ENCODE data around the gene YEATS4. TPM values are rescaled to one million over a fixed set of nuclear protein-coding genes. Genes with fewer than 3 reads are reported as not detected.
A peak's percentile ranks its signal among the peaks of the same experiment; 100 is the strongest.

The YEATS4 gene
- total and polyA plus RNA-seq, 4 donors = 9.9 to 23.8 (median 15.5) TPM

GRCh38 chr12:69331519-69331908 is 28.0 kb upstream of the YEATS4 start:
- Histone ChIP-seq H3K27ac (ENCODE audit: low read depth in 1 of 2, low read length in 2 of 2) (peak overlapping the region; percentile 65 to 88), H3K9ac (ENCODE audit: low read depth in 1 of 2, low read length in 2 of 2) (peak overlapping the region; percentile 83 to 86), H3K4me1 (ENCODE audit: control insufficient read depth in 4 of 4, insufficient read depth in 4 of 4, low read length in 3 of 4) (peaks cover 0 to 37% (median 14%) of the 10 kb centered on the region in 4 donors), H3K9me3 (ENCODE audit: control insufficient read depth in 4 of 4, low read length in 3 of 4) (no peaks in the 10 kb centered on the region), H3K4me3 (ENCODE audit: low read depth in 1 of 3, low read length in 3 of 3) (peak overlapping the region; percentile 51 to 70 (median 69)), H3K36me3 (ENCODE audit: control insufficient read depth in 4 of 4, insufficient read depth in 3 of 4, low read depth in 1 of 4, low read length in 3 of 4) (no peaks in the 10 kb centered on the region), H3K27me3 (ENCODE audit: control insufficient read depth in 4 of 4, insufficient read depth in 4 of 4, low read length in 3 of 4) (no peaks in the 10 kb centered on the region)
- TF ChIP-seq TAF1 (conservative IDR thresholded peaks at IDR 0.05) (no peak), ATF3 (IDR thresholded peaks at IDR 0.05) (no peak), SP1 (IDR thresholded peaks at IDR 0.05) (peak; percentile 33), FOXA2 (IDR thresholded peaks at IDR 0.05) (no peak), YY1 (IDR thresholded peaks at IDR 0.05) (peak; percentile 9), RAD21 (IDR thresholded peaks at IDR 0.05) (no peak), RXRA (IDR thresholded peaks at IDR 0.05) (peak in 1 of 2 donors; percentile 78), GABPA (IDR thresholded peaks at IDR 0.05 in 1 of 2, conservative IDR thresholded peaks at IDR 0.05 in 1 of 2) (no peak), HNF4A (conservative IDR thresholded peaks at IDR 0.05) (peak in 1 of 2 donors; percentile 24)
- TF ChIP-seq, protein P1, sequence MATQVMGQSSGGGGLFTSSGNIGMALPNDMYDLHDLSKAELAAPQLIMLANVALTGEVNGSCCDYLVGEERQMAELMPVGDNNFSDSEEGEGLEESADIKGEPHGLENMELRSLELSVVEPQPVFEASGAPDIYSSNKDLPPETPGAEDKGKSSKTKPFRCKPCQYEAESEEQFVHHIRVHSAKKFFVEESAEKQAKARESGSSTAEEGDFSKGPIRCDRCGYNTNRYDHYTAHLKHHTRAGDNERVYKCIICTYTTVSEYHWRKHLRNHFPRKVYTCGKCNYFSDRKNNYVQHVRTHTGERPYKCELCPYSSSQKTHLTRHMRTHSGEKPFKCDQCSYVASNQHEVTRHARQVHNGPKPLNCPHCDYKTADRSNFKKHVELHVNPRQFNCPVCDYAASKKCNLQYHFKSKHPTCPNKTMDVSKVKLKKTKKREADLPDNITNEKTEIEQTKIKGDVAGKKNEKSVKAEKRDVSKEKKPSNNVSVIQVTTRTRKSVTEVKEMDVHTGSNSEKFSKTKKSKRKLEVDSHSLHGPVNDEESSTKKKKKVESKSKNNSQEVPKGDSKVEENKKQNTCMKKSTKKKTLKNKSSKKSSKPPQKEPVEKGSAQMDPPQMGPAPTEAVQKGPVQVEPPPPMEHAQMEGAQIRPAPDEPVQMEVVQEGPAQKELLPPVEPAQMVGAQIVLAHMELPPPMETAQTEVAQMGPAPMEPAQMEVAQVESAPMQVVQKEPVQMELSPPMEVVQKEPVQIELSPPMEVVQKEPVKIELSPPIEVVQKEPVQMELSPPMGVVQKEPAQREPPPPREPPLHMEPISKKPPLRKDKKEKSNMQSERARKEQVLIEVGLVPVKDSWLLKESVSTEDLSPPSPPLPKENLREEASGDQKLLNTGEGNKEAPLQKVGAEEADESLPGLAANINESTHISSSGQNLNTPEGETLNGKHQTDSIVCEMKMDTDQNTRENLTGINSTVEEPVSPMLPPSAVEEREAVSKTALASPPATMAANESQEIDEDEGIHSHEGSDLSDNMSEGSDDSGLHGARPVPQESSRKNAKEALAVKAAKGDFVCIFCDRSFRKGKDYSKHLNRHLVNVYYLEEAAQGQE (IDR thresholded peaks at IDR 0.05) = no peak
- TF ChIP-seq, protein P2, sequence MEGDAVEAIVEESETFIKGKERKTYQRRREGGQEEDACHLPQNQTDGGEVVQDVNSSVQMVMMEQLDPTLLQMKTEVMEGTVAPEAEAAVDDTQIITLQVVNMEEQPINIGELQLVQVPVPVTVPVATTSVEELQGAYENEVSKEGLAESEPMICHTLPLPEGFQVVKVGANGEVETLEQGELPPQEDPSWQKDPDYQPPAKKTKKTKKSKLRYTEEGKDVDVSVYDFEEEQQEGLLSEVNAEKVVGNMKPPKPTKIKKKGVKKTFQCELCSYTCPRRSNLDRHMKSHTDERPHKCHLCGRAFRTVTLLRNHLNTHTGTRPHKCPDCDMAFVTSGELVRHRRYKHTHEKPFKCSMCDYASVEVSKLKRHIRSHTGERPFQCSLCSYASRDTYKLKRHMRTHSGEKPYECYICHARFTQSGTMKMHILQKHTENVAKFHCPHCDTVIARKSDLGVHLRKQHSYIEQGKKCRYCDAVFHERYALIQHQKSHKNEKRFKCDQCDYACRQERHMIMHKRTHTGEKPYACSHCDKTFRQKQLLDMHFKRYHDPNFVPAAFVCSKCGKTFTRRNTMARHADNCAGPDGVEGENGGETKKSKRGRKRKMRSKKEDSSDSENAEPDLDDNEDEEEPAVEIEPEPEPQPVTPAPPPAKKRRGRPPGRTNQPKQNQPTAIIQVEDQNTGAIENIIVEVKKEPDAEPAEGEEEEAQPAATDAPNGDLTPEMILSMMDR (IDR thresholded peaks at IDR 0.05; ENCODE audit: low read depth, low read length, missing input control) = no peak
- TF ChIP-seq, protein P3, sequence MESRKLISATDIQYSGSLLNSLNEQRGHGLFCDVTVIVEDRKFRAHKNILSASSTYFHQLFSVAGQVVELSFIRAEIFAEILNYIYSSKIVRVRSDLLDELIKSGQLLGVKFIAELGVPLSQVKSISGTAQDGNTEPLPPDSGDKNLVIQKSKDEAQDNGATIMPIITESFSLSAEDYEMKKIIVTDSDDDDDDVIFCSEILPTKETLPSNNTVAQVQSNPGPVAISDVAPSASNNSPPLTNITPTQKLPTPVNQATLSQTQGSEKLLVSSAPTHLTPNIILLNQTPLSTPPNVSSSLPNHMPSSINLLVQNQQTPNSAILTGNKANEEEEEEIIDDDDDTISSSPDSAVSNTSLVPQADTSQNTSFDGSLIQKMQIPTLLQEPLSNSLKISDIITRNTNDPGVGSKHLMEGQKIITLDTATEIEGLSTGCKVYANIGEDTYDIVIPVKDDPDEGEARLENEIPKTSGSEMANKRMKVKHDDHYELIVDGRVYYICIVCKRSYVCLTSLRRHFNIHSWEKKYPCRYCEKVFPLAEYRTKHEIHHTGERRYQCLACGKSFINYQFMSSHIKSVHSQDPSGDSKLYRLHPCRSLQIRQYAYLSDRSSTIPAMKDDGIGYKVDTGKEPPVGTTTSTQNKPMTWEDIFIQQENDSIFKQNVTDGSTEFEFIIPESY (IDR thresholded peaks at IDR 0.05) = no peak
- no peak for DNase-seq (ENCODE audit: low spot score)
- 7% methylated on average over 7 of the region's 7 CpGs for WGBS

DNA sequence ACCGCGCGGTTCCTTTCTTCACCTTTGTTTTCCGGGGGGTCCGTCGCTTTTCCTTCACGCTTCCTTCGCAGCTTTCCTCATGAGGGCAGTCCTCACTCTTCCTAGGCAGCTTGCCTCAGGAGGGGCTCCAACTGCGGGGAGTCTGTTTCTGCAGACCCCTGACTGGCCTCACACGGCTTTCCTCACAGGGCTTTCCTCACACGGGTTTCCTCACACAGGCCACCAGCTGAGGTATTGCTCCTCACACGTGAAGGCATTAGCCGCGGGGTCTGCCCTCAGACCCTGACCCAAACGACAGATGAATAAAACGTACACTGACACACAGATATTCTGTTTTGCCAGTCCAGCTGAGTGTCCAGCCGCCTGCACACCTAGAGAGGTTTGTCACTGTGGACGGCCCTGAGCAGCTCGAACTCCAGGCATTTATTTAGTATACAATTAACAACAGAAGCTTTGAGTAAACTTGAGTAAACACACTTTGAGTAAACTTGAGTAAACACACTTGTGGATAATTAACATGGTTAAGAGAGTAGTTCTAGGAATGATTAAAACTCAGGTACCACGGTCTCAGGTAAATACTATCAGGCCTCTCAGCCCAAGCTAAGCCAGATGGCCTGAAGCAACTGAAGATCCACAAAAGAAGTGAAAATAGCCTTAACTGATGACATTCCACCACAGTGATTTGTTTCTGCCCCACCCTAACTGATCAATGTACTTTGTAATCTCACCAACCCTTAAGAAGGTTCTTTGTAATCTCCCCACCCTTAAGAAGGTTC is 27.4 kb upstream of the YEATS4 start:
- WGBS = 26% methylated on average over 20 of the region's 20 CpGs
- H3K4me3 ChIP-seq (ENCODE audit: low read depth in 1 of 3, low read length in 3 of 3) = peak overlapping the region; percentile 51 to 70 (median 69)
- H3K4me1 ChIP-seq (ENCODE audit: control insufficient read depth in 4 of 4, insufficient read depth in 4 of 4, low read length in 3 of 4) = peaks cover 0 to 42% (median 17%) of the 10 kb centered on the region in 4 donors
- TF ChIP-seq, protein P1 (IDR thresholded peaks at IDR 0.05) = no peak
- TF ChIP-seq, protein P3 (IDR thresholded peaks at IDR 0.05) = no peak
- TF ChIP-seq, protein P2 (IDR thresholded peaks at IDR 0.05; ENCODE audit: low read depth, low read length, missing input control) = no peak
- no peaks in the 10 kb centered on the region for H3K36me3 ChIP-seq (ENCODE audit: control insufficient read depth in 4 of 4, insufficient read depth in 3 of 4, low read depth in 1 of 4, low read length in 3 of 4)
- peak overlapping the region; percentile 65 to 88 for H3K27ac ChIP-seq (ENCODE audit: low read depth in 1 of 2, low read length in 2 of 2)
- H3K27me3 ChIP-seq (ENCODE audit: control insufficient read depth in 4 of 4, insufficient read depth in 4 of 4, low read length in 3 of 4) = no peaks in the 10 kb centered on the region
- H3K9ac ChIP-seq (ENCODE audit: low read depth in 1 of 2, low read length in 2 of 2) = peak overlapping the region; percentile 83 to 86
- H3K9me3 ChIP-seq (ENCODE audit: control insufficient read depth in 4 of 4, low read length in 3 of 4) = no peaks in the 10 kb centered on the region
- no peak for DNase-seq (ENCODE audit: low spot score)

All from liver (tissue), 9 donors.